PC-3 (cell line): ENCODE results near the gene VPS52.

ENCODE experiments used
- CTCF ChIP-seq: fragments of 300-600 bp; sonication (generic); conservative IDR thresholded peaks from 2 replicates; pipeline ENCODE4 v1.5.1; 2017; ENCODE audit warnings: antibody characterized with exemption, low read depth, mild to moderate bottlenecking, low read length
- EZH2 ChIP-seq: fragments of 300-600 bp; sonication (generic); IDR thresholded peaks from one replicate; pipeline ENCODE4 v1.6.1; 2017; ENCODE audit warnings: antibody characterized with exemption, mild to moderate bottlenecking, low read length; ENCODE audit not compliant: unreplicated experiment
- EZH2phosphoT487 ChIP-seq: fragments of 300-600 bp; sonication (generic); IDR thresholded peaks from 2 replicates; pipeline ENCODE4 v1.6.1; 2018; ENCODE audit warnings: mild to moderate bottlenecking, antibody characterized with exemption, low read length, borderline replicate concordance

DNA sequence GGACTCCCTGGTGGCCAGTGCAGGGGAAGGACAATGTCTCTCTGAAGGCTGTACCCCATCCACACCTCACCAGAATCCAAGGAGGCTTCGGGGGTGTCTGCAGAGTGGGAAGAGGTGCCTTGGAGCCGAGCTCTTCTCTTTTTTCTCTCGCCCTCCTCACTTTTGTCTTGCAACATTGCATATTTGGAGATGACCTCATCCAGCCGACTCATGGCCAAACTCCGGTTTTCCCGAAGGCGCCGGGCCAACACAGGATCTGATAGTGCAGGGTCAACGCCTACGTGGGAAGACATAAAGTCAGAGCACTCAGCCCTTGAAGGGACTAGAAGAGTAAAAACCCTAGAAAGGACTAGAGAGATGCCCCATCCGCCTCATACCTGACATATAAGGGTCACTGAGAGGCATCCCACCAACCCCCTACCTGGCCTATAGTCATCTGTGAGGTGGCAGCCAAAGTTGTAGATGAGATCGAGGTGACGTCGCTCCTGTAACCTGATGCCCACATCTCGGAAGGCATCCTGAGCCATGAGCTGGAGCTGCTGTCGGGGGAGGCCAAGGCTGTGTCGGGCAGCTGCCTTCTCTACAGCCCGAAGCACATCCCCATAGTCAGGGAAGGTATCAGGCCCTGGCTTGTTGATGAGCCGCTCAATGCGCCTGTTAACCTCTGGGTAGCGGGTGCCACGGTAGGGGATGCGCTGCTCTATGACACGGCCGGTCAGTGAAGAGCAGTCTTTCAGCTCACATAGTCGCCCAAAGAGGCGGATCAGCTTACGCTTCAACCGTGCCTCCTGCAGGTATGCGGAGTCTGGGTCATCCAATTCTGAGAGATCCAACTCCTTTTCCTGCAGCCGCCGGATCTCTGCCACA, 48.9 kb upstream of the VPS52 start:
- TF ChIP-seq CTCF (no peak), EZH2 (no peak), EZH2phosphoT487 (no peak)
